Neural progenitor cell (in vitro differentiated cells): ENCODE results near the gene DAAM2.

Source experiments
- EZH2 ChIP-seq: fragments of 200-600 bp; sonication (generic); IDR thresholded peaks from 2 replicates; pipeline ENCODE4 v1.6.1; 2017; ENCODE audit warnings: antibody characterized with exemption, mild to moderate bottlenecking, moderate library complexity
- TF ChIP-seq, protein P1 (sequence below): fragments of 200-600 bp; sonication (generic); IDR thresholded peaks from 2 replicates; pipeline ENCODE4 v1.5.1; 2017; ENCODE audit warnings: antibody characterized with exemption, mild to moderate bottlenecking

DNA sequence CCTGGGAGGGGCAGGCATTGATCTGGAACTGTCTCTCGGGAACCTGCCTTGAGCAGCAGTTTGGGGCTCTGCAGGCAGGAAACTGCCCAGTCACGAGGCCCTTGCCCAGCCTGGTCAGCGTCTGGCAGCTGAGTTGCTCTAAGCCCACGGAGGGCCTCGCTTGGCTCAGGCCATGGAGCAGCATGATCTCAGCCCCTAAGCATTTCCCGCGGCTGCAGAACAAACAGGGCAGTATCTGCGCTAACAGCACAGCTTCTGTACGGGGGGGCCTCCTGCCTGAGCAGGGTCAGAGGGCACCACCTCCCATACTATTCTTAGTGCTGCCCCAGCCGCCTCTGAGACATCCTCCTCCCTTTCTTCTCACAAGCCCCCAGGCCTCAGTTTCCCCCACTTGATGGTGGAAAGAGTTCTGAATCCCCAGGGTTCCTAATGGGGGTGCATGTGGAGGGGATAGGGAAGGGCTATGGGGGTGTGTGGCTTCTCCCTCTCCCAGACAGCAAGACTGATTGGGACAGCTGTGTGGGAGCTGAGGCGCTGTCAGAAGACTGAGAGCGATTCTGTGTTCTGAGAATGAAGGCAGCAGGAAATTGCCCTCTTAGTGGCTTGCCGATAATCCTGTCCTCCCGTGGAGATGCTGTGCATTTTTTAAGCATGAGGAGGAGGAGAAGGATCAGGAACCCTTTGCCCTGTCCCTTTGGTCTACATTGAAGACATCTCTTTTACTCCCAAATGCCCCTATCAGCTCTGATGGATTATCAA lies 95.7 kb downstream of the DAAM2 start:
- TF ChIP-seq, protein P1, sequence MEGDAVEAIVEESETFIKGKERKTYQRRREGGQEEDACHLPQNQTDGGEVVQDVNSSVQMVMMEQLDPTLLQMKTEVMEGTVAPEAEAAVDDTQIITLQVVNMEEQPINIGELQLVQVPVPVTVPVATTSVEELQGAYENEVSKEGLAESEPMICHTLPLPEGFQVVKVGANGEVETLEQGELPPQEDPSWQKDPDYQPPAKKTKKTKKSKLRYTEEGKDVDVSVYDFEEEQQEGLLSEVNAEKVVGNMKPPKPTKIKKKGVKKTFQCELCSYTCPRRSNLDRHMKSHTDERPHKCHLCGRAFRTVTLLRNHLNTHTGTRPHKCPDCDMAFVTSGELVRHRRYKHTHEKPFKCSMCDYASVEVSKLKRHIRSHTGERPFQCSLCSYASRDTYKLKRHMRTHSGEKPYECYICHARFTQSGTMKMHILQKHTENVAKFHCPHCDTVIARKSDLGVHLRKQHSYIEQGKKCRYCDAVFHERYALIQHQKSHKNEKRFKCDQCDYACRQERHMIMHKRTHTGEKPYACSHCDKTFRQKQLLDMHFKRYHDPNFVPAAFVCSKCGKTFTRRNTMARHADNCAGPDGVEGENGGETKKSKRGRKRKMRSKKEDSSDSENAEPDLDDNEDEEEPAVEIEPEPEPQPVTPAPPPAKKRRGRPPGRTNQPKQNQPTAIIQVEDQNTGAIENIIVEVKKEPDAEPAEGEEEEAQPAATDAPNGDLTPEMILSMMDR: no peak
- TF ChIP-seq EZH2: no peak
